GM20431 (cell line): ENCODE measurements around the gene TMEM30A.

ENCODE experiments used
- in situ Hi-C: fragments of 300-500 bp; cut with MseI, MboI; formaldehyde crosslinking; loops from one replicate; pipeline ENCODE4 v1.15.0; 2020; ENCODE audit warnings: low sequenced_read_pairs; ENCODE audit not compliant: unreplicated experiment

The TMEM30A gene

GRCh38 chr6:75268988-75269354, 15.6 kb downstream of the TMEM30A start:
- in situ Hi-C loops = no loop called here

DNA sequence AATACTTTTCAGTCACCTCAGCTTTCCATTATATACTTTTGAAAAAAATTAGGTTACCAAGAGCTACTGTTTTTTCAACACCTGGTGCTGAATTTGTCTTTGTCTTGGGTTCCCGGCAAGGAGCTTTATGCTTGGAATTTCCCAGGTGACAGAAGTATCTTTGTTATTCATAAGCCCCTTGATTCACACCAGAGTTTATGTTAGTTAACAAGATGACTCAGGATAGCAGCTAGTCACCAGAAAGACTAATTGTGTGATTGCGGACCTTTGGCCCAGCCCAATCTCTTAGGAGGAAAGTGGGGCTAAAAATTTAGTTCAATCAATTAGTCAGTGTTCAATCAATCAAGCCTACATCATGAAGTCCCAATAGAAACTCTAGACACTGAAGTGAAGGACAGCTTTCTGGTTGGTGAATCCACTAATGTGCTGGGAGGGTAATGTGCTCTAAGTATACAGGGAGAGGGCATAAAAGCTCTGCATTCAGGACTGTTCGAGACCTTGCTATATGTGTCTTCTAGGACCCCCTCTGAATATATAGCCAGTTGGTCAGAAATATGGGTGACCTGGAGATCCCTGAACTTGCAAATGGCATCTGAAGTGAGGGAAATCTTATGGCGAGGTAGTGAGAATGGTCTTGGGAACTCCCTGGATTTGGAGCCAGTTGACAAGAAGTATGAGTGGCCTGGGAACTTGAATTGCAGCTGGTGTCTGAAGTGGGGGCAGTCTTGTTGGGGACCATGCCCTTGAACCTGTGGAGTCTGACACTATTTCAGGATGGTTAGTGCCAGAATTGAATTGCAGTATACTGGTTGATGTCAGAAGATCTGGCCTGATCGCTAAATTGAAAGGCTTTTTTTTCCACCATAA, 16.2 kb downstream of the TMEM30A start:
- in situ Hi-C loops = no loop called here

- in situ Hi-C loops = no loop called here
Observed at GRCh38 chr6:75267461-75267860, 17.1 kb downstream of the TMEM30A start.

GRCh38 chr6:75266716-75267291, 17.8 kb downstream of the TMEM30A start:
- in situ Hi-C loops = no loop called here

GRCh38 chr6:75263401-75263750, 21.2 kb downstream of the TMEM30A start:
- in situ Hi-C loops = no loop called here

- in situ Hi-C loops = no loop called here
Observed at GRCh38 chr6:75262716-75263400, 21.7 kb downstream of the TMEM30A start.

- in situ Hi-C loops = no loop called here
Observed at GRCh38 chr6:75261299-75261698, 23.3 kb downstream of the TMEM30A start.

DNA sequence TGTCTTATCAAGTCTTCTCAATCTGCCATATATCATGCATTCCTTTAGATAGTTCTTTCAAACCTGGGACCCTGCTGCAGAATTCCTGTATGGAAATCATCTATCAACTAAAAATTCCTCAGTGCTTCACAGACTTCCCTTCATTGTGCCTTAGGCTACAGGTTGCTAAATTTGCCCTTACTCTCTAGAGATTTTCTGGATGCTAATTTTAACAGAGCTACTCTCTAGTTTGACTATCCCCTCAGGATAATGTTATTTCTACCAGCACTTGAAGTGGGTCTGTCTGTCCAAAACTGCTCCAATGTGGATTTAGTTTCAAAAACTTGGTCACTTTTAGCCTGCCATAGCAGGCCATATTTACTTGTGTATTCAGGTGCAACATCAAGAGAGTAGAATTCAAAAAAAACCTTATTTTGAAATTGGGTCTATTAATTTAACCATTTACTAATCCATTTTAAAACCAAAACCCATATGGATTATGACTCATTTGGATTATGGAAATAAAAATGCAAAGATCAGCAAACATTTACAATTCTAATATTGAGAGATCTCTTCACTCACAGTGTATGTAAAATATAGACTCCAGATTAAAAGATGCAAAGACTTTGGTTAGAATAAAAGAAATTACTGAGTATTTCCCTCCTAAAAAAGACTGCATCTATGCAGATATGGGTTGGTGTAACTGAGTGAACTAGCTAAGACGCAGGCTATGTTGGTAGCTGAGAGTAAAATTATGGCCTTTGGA, 27.1 kb downstream of the TMEM30A start:
- in situ Hi-C loops = no loop called here

- in situ Hi-C loops = no loop called here
Observed at GRCh38 chr6:75250552-75250951, 34.0 kb downstream of the TMEM30A start.

- in situ Hi-C loops = no loop called here
Observed at GRCh38 chr6:75249837-75250236, 34.8 kb downstream of the TMEM30A start.

DNA sequence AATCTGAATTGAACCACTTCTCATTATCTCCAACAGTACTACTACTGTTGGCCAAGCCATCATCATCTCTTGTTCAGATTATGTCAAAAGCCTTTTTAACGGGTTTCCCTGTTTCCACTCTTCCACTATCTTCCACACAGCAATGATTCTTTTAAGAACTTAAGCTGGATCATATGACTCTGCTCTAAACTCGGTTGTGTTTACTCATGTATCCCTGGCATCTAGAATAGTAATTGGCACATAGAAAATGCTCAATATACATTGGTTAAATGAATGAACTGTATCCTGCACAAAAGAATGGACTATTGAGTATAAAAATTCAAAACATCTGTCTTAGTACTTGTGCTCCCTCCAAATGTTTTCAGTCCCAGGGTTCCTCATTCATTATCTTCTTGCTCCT, 38.2 kb downstream of the TMEM30A start:
- in situ Hi-C loops = no loop called here

- in situ Hi-C loops = no loop called here
Observed at GRCh38 chr6:75244063-75244584, 40.5 kb downstream of the TMEM30A start.

DNA sequence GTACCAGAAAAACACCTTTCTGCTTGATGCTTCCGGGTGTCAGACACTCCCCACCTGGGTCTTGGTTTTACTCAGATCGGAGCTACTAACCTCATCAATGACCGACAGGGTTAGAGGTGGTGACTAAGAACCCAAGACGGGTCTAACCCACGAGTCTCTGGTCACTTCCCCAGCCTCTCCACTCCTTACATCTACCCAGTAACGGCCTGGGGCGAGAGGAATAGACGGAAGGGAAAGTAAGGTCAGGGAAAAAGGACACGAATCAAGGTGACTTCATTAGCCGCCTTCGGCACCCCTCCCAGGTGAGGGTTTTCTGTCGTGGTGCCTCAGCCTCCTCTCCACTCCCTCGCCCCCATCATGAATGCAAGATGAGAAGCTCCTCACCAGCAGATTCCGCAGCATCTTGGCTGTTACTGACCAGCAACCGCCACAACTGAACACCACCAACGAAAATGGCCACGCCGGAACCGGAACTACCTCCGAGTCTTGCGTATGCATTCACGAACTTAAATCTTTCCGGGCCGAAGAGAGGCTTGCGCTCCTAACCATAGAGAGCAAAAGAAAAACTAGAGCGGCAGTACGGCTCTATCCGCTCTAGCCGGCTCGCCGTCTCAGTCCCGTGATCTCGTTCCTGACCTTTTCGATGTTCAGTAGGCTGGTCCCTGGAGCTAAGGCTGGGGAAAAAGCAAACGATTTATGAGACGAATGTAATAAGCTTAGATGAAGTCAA, 41.1 kb downstream of the TMEM30A start, which contains the start of gene COX7A2:
TSS of gene COX7A2 (minus strand) at position 469 of the 730 bp plus-strand sequence. CDS start at position 402, 67 bp downstream.
- in situ Hi-C loops = no loop called here

DNA sequence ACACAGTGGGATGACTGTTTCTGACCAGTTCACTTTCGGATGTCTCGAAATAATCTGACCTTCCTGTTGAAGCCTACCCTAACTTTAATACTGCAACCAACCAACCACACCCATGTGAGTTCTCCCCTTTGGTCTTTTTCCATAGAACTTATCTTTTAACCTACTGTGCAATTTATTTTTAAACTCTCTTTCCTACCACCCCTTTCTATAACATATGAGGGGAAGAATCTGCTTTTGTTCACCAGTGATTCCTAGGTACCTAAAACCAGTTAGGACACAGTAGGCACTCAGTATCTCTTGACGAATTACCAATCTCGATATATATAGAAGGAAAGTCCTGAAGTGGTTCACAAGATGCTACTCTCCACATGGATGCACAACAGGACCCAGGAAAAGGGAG, 48.0 kb downstream of the TMEM30A start:
- in situ Hi-C loops = no loop called here

- in situ Hi-C loops = no loop called here
Observed at GRCh38 chr6:75235271-75235670, 49.3 kb downstream of the TMEM30A start.

- in situ Hi-C loops = no loop called here
Observed at GRCh38 chr6:75234126-75234865, 50.3 kb downstream of the TMEM30A start.

DNA sequence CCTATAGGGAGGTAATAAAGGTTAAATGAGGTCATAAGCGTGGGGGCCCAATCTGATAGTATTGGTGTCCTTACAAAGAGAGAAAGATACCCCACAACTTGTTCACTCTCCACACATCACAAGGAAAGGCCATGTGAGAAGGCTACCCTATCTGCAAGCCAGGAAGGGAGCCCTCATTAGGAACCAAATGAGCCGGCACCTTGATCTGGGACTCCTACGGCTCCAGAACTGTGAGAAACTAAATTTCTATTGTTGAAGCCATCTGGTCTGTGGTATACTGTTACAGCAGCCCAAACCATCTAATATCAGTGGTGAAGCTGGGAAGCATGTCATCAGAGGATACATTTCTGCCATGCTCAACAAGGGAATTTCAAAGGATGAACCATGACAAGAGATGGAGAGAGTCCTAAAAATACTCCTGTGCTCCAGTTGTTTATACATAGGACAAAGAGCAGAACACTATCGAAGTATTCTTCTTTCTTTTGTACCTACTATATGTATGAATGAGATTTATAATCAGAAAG, 51.4 kb downstream of the TMEM30A start:
- in situ Hi-C loops = no loop called here

DNA sequence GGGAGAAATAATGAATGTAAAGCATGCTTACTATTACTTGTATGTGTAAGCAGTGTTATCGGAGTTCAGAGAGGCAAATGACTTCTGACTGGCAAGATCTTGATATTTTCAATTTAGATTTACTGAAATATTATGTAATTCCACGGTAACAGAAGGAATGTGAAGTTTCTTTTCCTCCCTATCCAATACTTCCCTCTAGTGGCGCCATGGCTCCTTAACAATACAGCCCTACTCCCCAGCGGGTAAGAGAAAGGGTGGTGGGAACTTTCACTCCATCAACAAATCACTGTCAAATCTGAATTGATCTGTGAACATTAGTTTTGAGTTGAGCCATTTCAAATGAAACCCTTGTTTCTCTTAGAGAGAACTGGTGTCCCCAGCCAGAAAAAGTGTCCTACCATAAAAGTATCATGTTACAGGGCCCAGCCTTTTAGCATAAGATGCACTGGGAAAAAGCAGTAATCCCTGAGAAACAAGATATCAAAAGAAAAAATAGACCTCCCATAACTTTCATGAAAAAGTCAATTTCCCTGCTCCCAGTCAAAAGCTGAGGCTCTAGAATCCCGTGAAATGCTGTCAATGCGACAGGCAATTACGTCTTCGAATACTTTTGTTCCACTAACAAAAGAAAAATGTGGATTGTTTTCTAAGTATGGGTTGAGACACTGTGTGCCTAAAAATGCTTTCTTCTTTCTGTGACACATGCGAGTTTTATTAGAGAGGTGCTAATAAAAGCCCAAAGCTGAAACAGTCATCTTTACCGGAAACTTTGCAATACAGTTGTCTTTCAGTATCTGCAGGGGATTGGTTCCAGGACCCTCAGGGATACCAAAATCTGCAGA, 53.9 kb downstream of the TMEM30A start:
- in situ Hi-C loops = no loop called here
